ENCODE measurements around the gene RIPOR2. TPM values are rescaled to one million over a fixed set of nuclear protein-coding genes. Genes with fewer than 3 reads are reported as not detected.

The RIPOR2 gene
- total and polyA plus RNA-seq, 2 donors (not counting 3 experiments of a cell fraction or from before 2014, with no cell fraction given), result 0.10 TPM; not detected in 1

- BruUV-seq (replicated peaks), result no TSS peak
- H3K9me1 ChIP-seq (replicated peaks; ENCODE audit: control insufficient read depth, extremely low read depth, insufficient read depth, low read length), result no peaks in the 10 kb centered on the region
- FAIRE-seq (no peak), DNase-seq (ENCODE audit: low read depth, low spot score) (no peak)
- H3K27me3 ChIP-seq (ENCODE audit: control insufficient read depth in 2 of 2, insufficient read depth in 2 of 2, low read length in 2 of 2), result no peaks in the 10 kb centered on the region
- H3K4me3 ChIP-seq (replicated peaks in 1 of 3; ENCODE audit: insufficient read depth in 1 of 3, low read depth in 1 of 3, low read length in 3 of 3), result no peak overlapping the region
- dilution Hi-C loops (cut with MboI; ENCODE audit: extremely low pct_ligation_motif_present, low sequenced_read_pairs) (no loop called here), intact Hi-C loops (cut with micrococcal nuclease) (no loop called here)
- no peaks in the 10 kb centered on the region for H3K79me2 ChIP-seq (ENCODE audit: control insufficient read depth, insufficient read depth, low read length)
- no peaks in the 10 kb centered on the region for H3K4me1 ChIP-seq (ENCODE audit: control insufficient read depth, extremely low read depth, insufficient read depth, low read length)
- POLR2A ChIA-PET, result no interaction called here
- H2AFZ ChIP-seq (ENCODE audit: low read depth, low read length), result no peak overlapping the region
- no peaks in the 10 kb centered on the region for H3K36me3 ChIP-seq (ENCODE audit: control insufficient read depth in 2 of 2, extremely low read depth in 1 of 2, insufficient read depth in 2 of 2, low read length in 2 of 2)
- H3K9me3 ChIP-seq (replicated peaks; ENCODE audit: control insufficient read depth, insufficient read depth, low read length), result no peaks in the 10 kb centered on the region
- no peak overlapping the region for H3K4me2 ChIP-seq (ENCODE audit: insufficient read depth, low read length)
- H4K20me1 ChIP-seq (replicated peaks; ENCODE audit: control insufficient read depth, extremely low read depth, insufficient read depth, low read length), result no peaks in the 10 kb centered on the region
- CTCF ChIA-PET, result no interaction called here
- H3K9ac ChIP-seq (replicated peaks; ENCODE audit: extremely low read depth, insufficient read depth, low read length), result no peak overlapping the region
- H3K27ac ChIP-seq (ENCODE audit: insufficient read depth, low read depth, low read length), result no peak overlapping the region
- no peak for TF ChIP-seq EZH2 (IDR thresholded peaks at IDR 0.05; ENCODE audit: borderline replicate concordance, low read depth, low read length, severe bottlenecking)
- no peak for TF ChIP-seq POLR2A (IDR thresholded peaks at IDR 0.05; ENCODE audit: low read depth, low read length)
- TF ChIP-seq GATA2 (IDR thresholded peaks at IDR 0.05; ENCODE audit: insufficient read depth, insufficient read length, low read depth, low read length), result no peak
- no peak for TF ChIP-seq POLR2AphosphoS5 (IDR thresholded peaks at IDR 0.05; ENCODE audit: insufficient read depth, low read depth, low read length)
- TF ChIP-seq CTCF (IDR thresholded peaks at IDR 0.05; ENCODE audit: extremely low read depth in 1 of 2, insufficient read depth in 1 of 2, low read depth in 1 of 2, low read length in 2 of 2), result no peak
- no peak for TF ChIP-seq MYC (IDR thresholded peaks at IDR 0.05; ENCODE audit: low read depth, low read length)
- no peak for TF ChIP-seq MAX (IDR thresholded peaks at IDR 0.05; ENCODE audit: insufficient read depth, insufficient read length)
- TF ChIP-seq JUN (IDR thresholded peaks at IDR 0.05; ENCODE audit: borderline replicate concordance, insufficient read depth, insufficient read length, low read depth), result no peak
- TF ChIP-seq FOS (IDR thresholded peaks at IDR 0.05; ENCODE audit: borderline replicate concordance, insufficient read depth, low read length), result no peak
Measured at GRCh38 chr6:24968783-24969182, 33.0 kb upstream of the RIPOR2 start.

Measured in endothelial cell of umbilical vein (primary cell).